Lung microvascular endothelial cell (primary cell): ENCODE results near the gene ARMC2. TPM values are rescaled to one million over a fixed set of nuclear protein-coding genes. Genes with fewer than 3 reads are reported as not detected.
A peak's percentile ranks its signal among the peaks of the same experiment; 100 is the strongest.
"Not testable (repeated sequence)": the region's sequence is repeated elsewhere in the genome, so short reads cannot be mapped to it uniquely, and the experiment has no call there.

Source experiments
- DNase-seq, 2 donors: peaks; one replicate each; pipeline versions ENCODE4 v3.0.0 to v3.0.0-alpha.2; 2010; ENCODE audit warnings: low read depth in 2 of 2
- total RNA-seq: library from RNA; depleted of rRNA; stranded (reverse); fragments of >200 nt; gene quantifications from 2 replicates; pipeline ENCODE4 v1.2.1, GENCODE V29; 2014

The ARMC2 gene
- 0.22 and 0.99 TPM in 2 replicates for total RNA-seq

GRCh38 chr6:108848116-108848868, at the start of gene ARMC2:
ARMC2 (plus strand) TSS chr6:108848422; CDS start chr6:108854268, 5,846 bp downstream.
- peak; percentile 87 to 88 for DNase-seq

GRCh38 chr6:108798670-108799353, 49.4 kb upstream of the ARMC2 start:
- peak; percentile 58 to 85 for DNase-seq

GRCh38 chr6:108799354-108799717, 48.9 kb upstream of the ARMC2 start:
- DNase-seq = no peak

GRCh38 chr6:108799791-108800190, 48.4 kb upstream of the ARMC2 start:
- DNase-seq = no peak

- no peak for DNase-seq
Measured at GRCh38 chr6:108800427-108800864, 47.8 kb upstream of the ARMC2 start.

GRCh38 chr6:108801366-108801765, 46.9 kb upstream of the ARMC2 start:
- DNase-seq = no peak

GRCh38 chr6:108803982-108804490, 44.2 kb upstream of the ARMC2 start:
- no peak for DNase-seq

GRCh38 chr6:108804956-108805355, 43.3 kb upstream of the ARMC2 start:
- no peak for DNase-seq

GRCh38 chr6:108805611-108806167, 42.5 kb upstream of the ARMC2 start:
- DNase-seq = no peak

- DNase-seq = no peak
Measured at GRCh38 chr6:108806171-108806570, 42.1 kb upstream of the ARMC2 start.

- DNase-seq = no peak
Measured at GRCh38 chr6:108806665-108807064, 41.6 kb upstream of the ARMC2 start.

GRCh38 chr6:108807928-108808327, 40.3 kb upstream of the ARMC2 start:
- DNase-seq = no peak

- no peak for DNase-seq
Measured at GRCh38 chr6:108809211-108809610, 39.0 kb upstream of the ARMC2 start.

- no peak for DNase-seq
Measured at GRCh38 chr6:108810057-108810643, 38.1 kb upstream of the ARMC2 start.

GRCh38 chr6:108811490-108811889, 36.7 kb upstream of the ARMC2 start:
- DNase-seq = no peak

GRCh38 chr6:108813218-108813617, 35.0 kb upstream of the ARMC2 start:
- DNase-seq = not testable (repeated sequence)

GRCh38 chr6:108817276-108817675, 30.9 kb upstream of the ARMC2 start:
- DNase-seq = not testable (repeated sequence)

GRCh38 chr6:108820006-108820405, 28.2 kb upstream of the ARMC2 start:
- DNase-seq = no peak

- no peak for DNase-seq
Measured at GRCh38 chr6:108822401-108822800, 25.8 kb upstream of the ARMC2 start.

GRCh38 chr6:108825326-108825725, 22.9 kb upstream of the ARMC2 start:
- DNase-seq = no peak

- DNase-seq = no peak
Measured at GRCh38 chr6:108831104-108831503, 17.1 kb upstream of the ARMC2 start.

GRCh38 chr6:108832738-108833137, 15.5 kb upstream of the ARMC2 start:
- no peak for DNase-seq
